Endothelial cell of umbilical vein (primary cell): ENCODE results near the gene PPP1R2B. TPM values are rescaled to one million over a fixed set of nuclear protein-coding genes. Genes with fewer than 3 reads are reported as not detected.

Experiments
- BruUV-seq: library from RNA; stranded (reverse); fragments of 400-500 nt; replicated peaks from 2 replicates; lab custom pipeline; 2021; lab: Mats Ljungman, UMichigan
- CTCF ChIA-PET: fragments of 300-600, 350-600 bp; sonication (Branson Sonifier 250); formaldehyde crosslinking; loops from one replicate; lab custom pipeline; 2021; ENCODE audit warnings: antibody characterized with exemption, inconsistent platforms; lab: Charles Lee
- POLR2A ChIA-PET: fragments of 300-600, 350-600 bp; sonication (Branson Sonifier 250); formaldehyde crosslinking; loops from one replicate; lab custom pipeline; 2021; ENCODE audit warnings: antibody characterized with exemption, inconsistent platforms; lab: Charles Lee
- DNase-seq: peaks from one replicate; pipeline ENCODE4 v3.0.0-alpha.2; 2011; ENCODE audit warnings: low read depth, low spot score
- FAIRE-seq: peaks from 2 replicates; lab custom pipeline; 2011; peaks lifted over from hg19 to GRCh38; lab: Jason Lieb, UNC
- H2AFZ ChIP-seq: 2 replicates; pipeline ENCODE4 v1.6.0; 2012; ENCODE audit warnings: low read depth, low read length, control low read depth, inconsistent platforms
- H3K27ac ChIP-seq: 2 replicates; pipeline ENCODE4 v1.5.1; 2011; ENCODE audit warnings: low read depth, mild to moderate bottlenecking, control low read depth, low read length, moderate library complexity; ENCODE audit not compliant: insufficient read depth
- H3K27me3 ChIP-seq, 2 experiments: 2 replicates each; pipeline versions ENCODE4 v1.6.0 to v1.6.1; 2011; ENCODE audit warnings: low read length in 2 of 2, mixed read lengths in 1 of 2; ENCODE audit not compliant: control insufficient read depth in 2 of 2, insufficient read depth in 2 of 2
- H3K36me3 ChIP-seq, 2 experiments: 2 replicates in 1 of 2; 3 replicates in 1 of 2; pipeline ENCODE4 v1.5.1; 2011; ENCODE audit warnings: low read length in 2 of 2, mild to moderate bottlenecking in 1 of 2, moderate library complexity in 1 of 2; ENCODE audit not compliant: control insufficient read depth in 2 of 2, insufficient read depth in 2 of 2; ENCODE audit errors: extremely low read depth in 1 of 2
- H3K4me1 ChIP-seq: 3 replicates; pipeline ENCODE4 v1.5.1; 2011; ENCODE audit warnings: mild to moderate bottlenecking, low read length; ENCODE audit not compliant: control insufficient read depth, insufficient read depth; ENCODE audit errors: extremely low read depth
- H3K4me2 ChIP-seq: 2 replicates; pipeline ENCODE4 v1.6.1; 2011; ENCODE audit warnings: low read length, control low read depth, mixed read lengths; ENCODE audit not compliant: insufficient read depth
- H3K4me3 ChIP-seq, 3 experiments: fragments of 200-600 bp in 1 of 3; sonication (generic), shearing (Covaris generic) in 1 of 3; replicated peaks in 1 of 3; 2 replicates each; pipeline ENCODE4 v1.5.1; 2011 to 2016; ENCODE audit warnings: control low read depth in 3 of 3, low read length in 3 of 3, mild to moderate bottlenecking in 2 of 3, inconsistent platforms in 1 of 3, low read depth in 1 of 3, moderate library complexity in 1 of 3; ENCODE audit not compliant: insufficient read depth in 1 of 3
- H3K79me2 ChIP-seq: 2 replicates; pipeline ENCODE4 v1.6.0; 2012; ENCODE audit warnings: low read length, inconsistent platforms; ENCODE audit not compliant: control insufficient read depth, insufficient read depth
- H3K9ac ChIP-seq: replicated peaks from 2 replicates; pipeline ENCODE3; 2011; ENCODE audit warnings: low read length, control low read depth; ENCODE audit not compliant: insufficient read depth; ENCODE audit errors: extremely low read depth
- H3K9me1 ChIP-seq: replicated peaks from 3 replicates; pipeline ENCODE4 v1.6.0; 2011; ENCODE audit warnings: mild to moderate bottlenecking, low read length; ENCODE audit not compliant: control insufficient read depth, insufficient read depth; ENCODE audit errors: extremely low read depth
- H3K9me3 ChIP-seq: replicated peaks from 2 replicates; pipeline ENCODE4 v1.5.1; 2012; ENCODE audit warnings: low read length, inconsistent platforms; ENCODE audit not compliant: control insufficient read depth, insufficient read depth
- H4K20me1 ChIP-seq: replicated peaks from 2 replicates; pipeline ENCODE3; 2011; ENCODE audit warnings: mild to moderate bottlenecking, low read length; ENCODE audit not compliant: control insufficient read depth, insufficient read depth; ENCODE audit errors: extremely low read depth
- CTCF ChIP-seq, 2 donors: IDR thresholded peaks; 1 replicate in 1 of 2; 2 replicates in 1 of 2; pipeline ENCODE4 v1.5.1; 2011; ENCODE audit warnings: low read length in 2 of 2, mild to moderate bottlenecking in 2 of 2, moderate library complexity in 2 of 2, control low read depth in 1 of 2, inconsistent platforms in 1 of 2, low read depth in 1 of 2; ENCODE audit not compliant: insufficient read depth in 1 of 2; ENCODE audit errors: extremely low read depth in 1 of 2
- EZH2 ChIP-seq: IDR thresholded peaks from 2 replicates; pipeline ENCODE4 v1.6.1; 2012; ENCODE audit warnings: borderline replicate concordance, low read depth, mild to moderate bottlenecking, moderate library complexity, low read length, inconsistent platforms; ENCODE audit not compliant: severe bottlenecking
- JUN ChIP-seq: IDR thresholded peaks from 2 replicates; pipeline ENCODE4 v1.6.1; 2011; ENCODE audit warnings: borderline replicate concordance, low read depth; ENCODE audit not compliant: insufficient read length, insufficient read depth
- MAX ChIP-seq: IDR thresholded peaks from 2 replicates; pipeline ENCODE4 v1.6.1; 2011; ENCODE audit not compliant: insufficient read depth, insufficient read length
- MYC ChIP-seq: IDR thresholded peaks from one replicate; pipeline ENCODE4 v1.6.1; 2011; ENCODE audit warnings: mild to moderate bottlenecking, low read depth, low read length
- POLR2A ChIP-seq: IDR thresholded peaks from 2 replicates; pipeline ENCODE4 v1.6.1; 2012; ENCODE audit warnings: low read depth, mild to moderate bottlenecking, control low read depth, low read length
- dilution Hi-C: fragments of 300-500 bp; cut with MboI; formaldehyde crosslinking; loops from one replicate; pipeline ENCODE4 v1.15.0; 2019; ENCODE audit warnings: low sequenced_read_pairs; ENCODE audit not compliant: extremely low pct_ligation_motif_present
- intact Hi-C: fragments of 100-400 bp; cut with micrococcal nuclease; formaldehyde crosslinking; loops from one replicate; pipeline ENCODE4 v1.10.0; 2022
- polyA plus RNA-seq, 4 experiments: library from polyadenylated mRNA; depleted of rRNA in 3 of 4; stranded (reverse) in 3 of 4; unstranded in 1 of 4; fragments of >200 nt; gene quantifications; 2 replicates each; pipeline versions ENCODE4 v1.2.1 to v1.2.3, GENCODE V29; 2011 to 2012; ENCODE audit warnings: missing spikeins in 1 of 4
- total RNA-seq: library from RNA; stranded (reverse); gene quantifications from 2 replicates; pipeline ENCODE4 v1.2.3, GENCODE V29; 2021

The PPP1R2B gene
- total and polyA plus RNA-seq, 2 donors (not counting 3 experiments of a cell fraction or from before 2014, with no cell fraction given): not detected

GRCh38 chr5:156892223-156892622 is 42.1 kb downstream of the PPP1R2B start:
- no peak overlapping the region for H3K27ac ChIP-seq
- no peak overlapping the region for H3K4me2 ChIP-seq
- POLR2A ChIA-PET: no interaction called here
- H2AFZ ChIP-seq: no peak overlapping the region
- H3K4me3 ChIP-seq: no peak overlapping the region
- FAIRE-seq (no peak), DNase-seq (no peak)
- no peaks in the 10 kb centered on the region for H3K9me1 ChIP-seq
- no peaks in the 10 kb centered on the region for H3K36me3 ChIP-seq
- intact Hi-C loops (no loop called here), dilution Hi-C loops (no loop called here)
- CTCF ChIA-PET: no interaction called here
- H4K20me1 ChIP-seq: no peaks in the 10 kb centered on the region
- no peak overlapping the region for H3K9ac ChIP-seq
- peaks cover 2% of the 10 kb centered on the region for H3K9me3 ChIP-seq
- no TSS peak for BruUV-seq
- H3K27me3 ChIP-seq: no peaks in the 10 kb centered on the region
- H3K4me1 ChIP-seq: no peaks in the 10 kb centered on the region
- no peaks in the 10 kb centered on the region for H3K79me2 ChIP-seq
- no peak for TF ChIP-seq EZH2
- TF ChIP-seq POLR2A: no peak
- no peak for TF ChIP-seq JUN
- TF ChIP-seq CTCF (IDR thresholded peaks at IDR 0.05; ENCODE audit: extremely low read depth in 1 of 2, insufficient read depth in 1 of 2, low read depth in 1 of 2, low read length in 2 of 2): no peak
- no peak for TF ChIP-seq MYC

GRCh38 chr5:156892864-156893263 is 42.8 kb downstream of the PPP1R2B start:
- H3K9ac ChIP-seq: no peak overlapping the region
- H3K4me2 ChIP-seq: no peak overlapping the region
- ChIA-PET POLR2A (no interaction called here), CTCF (no interaction called here)
- intact Hi-C loops: no loop called here
- BruUV-seq: no TSS peak
- dilution Hi-C loops: no loop called here
- H3K36me3 ChIP-seq: no peaks in the 10 kb centered on the region
- no peaks in the 10 kb centered on the region for H3K4me1 ChIP-seq
- H3K27me3 ChIP-seq: no peaks in the 10 kb centered on the region
- no peak overlapping the region for H2AFZ ChIP-seq
- TF ChIP-seq MAX: no peak
- TF ChIP-seq JUN: no peak
- peaks cover 2% of the 10 kb centered on the region for H3K9me3 ChIP-seq
- H3K79me2 ChIP-seq: no peaks in the 10 kb centered on the region
- no peaks in the 10 kb centered on the region for H3K9me1 ChIP-seq
- no peak for DNase-seq
- H4K20me1 ChIP-seq: no peaks in the 10 kb centered on the region
- no peak overlapping the region for H3K4me3 ChIP-seq
- no peak for FAIRE-seq
- no peak overlapping the region for H3K27ac ChIP-seq
